ENCODE results near the gene PARG.

DNA sequence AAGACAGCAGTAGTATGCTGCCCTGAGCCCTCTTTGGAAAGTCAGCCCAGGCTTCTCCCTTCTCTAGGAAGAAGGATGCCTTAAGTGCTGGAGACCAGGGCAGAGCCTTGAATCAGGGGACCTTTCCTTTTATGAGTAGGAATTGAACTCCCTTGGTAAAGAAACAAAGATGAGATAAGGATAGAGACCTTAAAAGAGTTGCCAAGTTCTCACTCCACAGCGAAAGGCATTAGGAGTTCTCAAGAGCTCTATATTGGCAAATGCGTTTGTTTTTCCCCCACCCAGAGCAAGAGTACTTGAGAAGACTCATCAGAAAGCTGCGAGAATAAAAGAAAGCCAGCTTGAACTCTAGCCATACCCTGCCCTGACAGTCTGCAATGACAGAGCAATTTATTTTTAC, 106.9 kb downstream of the PARG start:
- TF ChIP-seq GATA2 (CRISPR knock-in tag; IDR thresholded peaks at IDR 0.05) (no peak), RAD21 (IDR thresholded peaks at IDR 0.05; ENCODE audit: low read length) (no peak), SMC3 (IDR thresholded peaks at IDR 0.05; ENCODE audit: low read depth, low read length) (no peak), FOXM1 (IDR thresholded peaks at IDR 0.05; ENCODE audit: low read depth) (no peak), CHD2 (IDR thresholded peaks at IDR 0.05; ENCODE audit: low read length, partially characterized antibody) (no peak)
- TF ChIP-seq, protein P1, sequence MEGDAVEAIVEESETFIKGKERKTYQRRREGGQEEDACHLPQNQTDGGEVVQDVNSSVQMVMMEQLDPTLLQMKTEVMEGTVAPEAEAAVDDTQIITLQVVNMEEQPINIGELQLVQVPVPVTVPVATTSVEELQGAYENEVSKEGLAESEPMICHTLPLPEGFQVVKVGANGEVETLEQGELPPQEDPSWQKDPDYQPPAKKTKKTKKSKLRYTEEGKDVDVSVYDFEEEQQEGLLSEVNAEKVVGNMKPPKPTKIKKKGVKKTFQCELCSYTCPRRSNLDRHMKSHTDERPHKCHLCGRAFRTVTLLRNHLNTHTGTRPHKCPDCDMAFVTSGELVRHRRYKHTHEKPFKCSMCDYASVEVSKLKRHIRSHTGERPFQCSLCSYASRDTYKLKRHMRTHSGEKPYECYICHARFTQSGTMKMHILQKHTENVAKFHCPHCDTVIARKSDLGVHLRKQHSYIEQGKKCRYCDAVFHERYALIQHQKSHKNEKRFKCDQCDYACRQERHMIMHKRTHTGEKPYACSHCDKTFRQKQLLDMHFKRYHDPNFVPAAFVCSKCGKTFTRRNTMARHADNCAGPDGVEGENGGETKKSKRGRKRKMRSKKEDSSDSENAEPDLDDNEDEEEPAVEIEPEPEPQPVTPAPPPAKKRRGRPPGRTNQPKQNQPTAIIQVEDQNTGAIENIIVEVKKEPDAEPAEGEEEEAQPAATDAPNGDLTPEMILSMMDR (IDR thresholded peaks at IDR 0.05): no peak

Measured in SK-N-SH (cell line).